H9 (cell line): ENCODE data around the gene GPS1. TPM values are rescaled to one million over a fixed set of nuclear protein-coding genes. Genes with fewer than 3 reads are reported as not detected.

Experiments
- DNase-seq: peaks from one replicate; pipeline ENCODE4 v3.0.0-alpha.2; 2017
- H2AFZ ChIP-seq: one replicate; pipeline ENCODE4 v1.6.1; 2013; ENCODE audit warnings: mild to moderate bottlenecking, low read length, control low read depth, moderate library complexity
- H2AK5ac ChIP-seq: 2 replicates; pipeline ENCODE4 v1.6.1; 2013; ENCODE audit warnings: low read length, control low read depth, mixed read lengths; ENCODE audit not compliant: insufficient read length
- H2BK120ac ChIP-seq: one replicate; pipeline ENCODE4 v1.6.1; 2013; ENCODE audit warnings: low read depth, mild to moderate bottlenecking, low read length, control low read depth, inconsistent platforms; ENCODE audit not compliant: poor library complexity, severe bottlenecking
- H2BK12ac ChIP-seq: 2 replicates; pipeline ENCODE4 v1.6.1; 2013; ENCODE audit warnings: low read length, control low read depth, mixed read lengths, low read depth; ENCODE audit not compliant: insufficient read length
- H2BK15ac ChIP-seq: 2 replicates; pipeline ENCODE4 v1.6.1; 2013; ENCODE audit warnings: low read depth, low read length, control low read depth
- H2BK20ac ChIP-seq: one replicate; pipeline ENCODE4 v1.6.1; 2013; ENCODE audit warnings: low read depth, mild to moderate bottlenecking, low read length, control low read depth, inconsistent platforms; ENCODE audit not compliant: poor library complexity, severe bottlenecking
- H2BK5ac ChIP-seq: 2 replicates; pipeline ENCODE4 v1.6.1; 2013; ENCODE audit warnings: low read length, control low read depth, mixed read lengths; ENCODE audit not compliant: insufficient read length
- H3K14ac ChIP-seq: 2 replicates; pipeline ENCODE4 v1.6.1; 2013; ENCODE audit warnings: low read length, control low read depth; ENCODE audit not compliant: insufficient read depth
- H3K18ac ChIP-seq: 2 replicates; pipeline ENCODE4 v1.6.1; 2013; ENCODE audit warnings: low read depth, mild to moderate bottlenecking, mixed read lengths, low read length, control low read depth; ENCODE audit not compliant: insufficient read length
- H3K23ac ChIP-seq: 2 replicates; pipeline ENCODE4 v1.6.1; 2013; ENCODE audit warnings: low read length, control low read depth, mixed read lengths, low read depth; ENCODE audit not compliant: insufficient read length
- H3K23me2 ChIP-seq: 2 replicates; pipeline ENCODE4 v1.6.1; 2013; ENCODE audit warnings: low read depth, mild to moderate bottlenecking, mixed read lengths, low read length, control low read depth; ENCODE audit not compliant: insufficient read length, poor library complexity, severe bottlenecking
- H3K27ac ChIP-seq: 2 replicates; pipeline ENCODE4 v1.5.1; 2013; ENCODE audit warnings: low read length, control low read depth, mixed read lengths, low read depth; ENCODE audit not compliant: insufficient read length
- H3K27me3 ChIP-seq: 2 replicates; pipeline ENCODE4 v1.6.1; 2013; ENCODE audit warnings: low read length, control low read depth, inconsistent platforms; ENCODE audit not compliant: insufficient read depth
- H3K4ac ChIP-seq: 2 replicates; pipeline ENCODE4 v1.6.1; 2013; ENCODE audit warnings: low read depth, mild to moderate bottlenecking, control low read depth, inconsistent platforms, low read length, moderate library complexity
- H3K4me1 ChIP-seq: 2 replicates; pipeline ENCODE4 v1.6.1; 2013; ENCODE audit warnings: low read length, control low read depth, inconsistent platforms; ENCODE audit not compliant: insufficient read depth
- H3K4me2 ChIP-seq: 2 replicates; pipeline ENCODE4 v1.6.1; 2013; ENCODE audit warnings: low read length, control low read depth, mixed read lengths; ENCODE audit not compliant: insufficient read length, insufficient read depth
- H3K56ac ChIP-seq: 2 replicates; pipeline ENCODE4 v1.6.1; 2013; ENCODE audit warnings: low read depth, mild to moderate bottlenecking, mixed read lengths, low read length, control low read depth; ENCODE audit not compliant: insufficient read length
- H3K79me1 ChIP-seq: 2 replicates; pipeline ENCODE4 v1.6.1; 2013; ENCODE audit warnings: low read depth, mild to moderate bottlenecking, moderate library complexity, low read length, control low read depth, inconsistent platforms; ENCODE audit not compliant: insufficient read depth, poor library complexity, severe bottlenecking
- H3K79me2 ChIP-seq: 2 replicates; pipeline ENCODE4 v1.6.1; 2013; ENCODE audit warnings: low read length, control low read depth, inconsistent platforms; ENCODE audit not compliant: insufficient read depth
- H3K9ac ChIP-seq: 2 replicates; pipeline ENCODE4 v1.6.1; 2013; ENCODE audit warnings: low read length, control low read depth, mixed read lengths; ENCODE audit not compliant: insufficient read length; ENCODE audit errors: extremely low read depth
- H3K9me3 ChIP-seq: one replicate; pipeline ENCODE4 v1.6.1; 2013; ENCODE audit warnings: low read depth, low read length, inconsistent platforms; ENCODE audit not compliant: control insufficient read depth
- H3T11ph ChIP-seq: one replicate; pipeline ENCODE4 v1.6.1; 2013; ENCODE audit warnings: mild to moderate bottlenecking, low read length, control low read depth, inconsistent platforms
- H4K20me1 ChIP-seq: one replicate; pipeline ENCODE4 v1.6.1; 2013; ENCODE audit not compliant: control insufficient read depth, insufficient read length, insufficient read depth
- H4K5ac ChIP-seq: 2 replicates; pipeline ENCODE4 v1.6.1; 2013; ENCODE audit warnings: low read depth, mild to moderate bottlenecking, mixed read lengths, low read length, control low read depth; ENCODE audit not compliant: insufficient read length
- H4K8ac ChIP-seq: replicated peaks from 2 replicates; pipeline ENCODE4 v1.6.1; 2013; ENCODE audit warnings: low read length, control low read depth, mixed read lengths, low read depth; ENCODE audit not compliant: insufficient read length
- H4K91ac ChIP-seq: 2 replicates; pipeline ENCODE4 v1.6.1; 2013; ENCODE audit warnings: low read depth, mild to moderate bottlenecking, moderate library complexity, mixed read lengths, low read length, control low read depth; ENCODE audit not compliant: insufficient read length
- H3K27ac Mint-ChIP-seq, 3 experiments: 2 replicates in 2 of 3; 3 replicates in 1 of 3; pipeline ENCODE4 v1.8.0; 2020 to 2021; ENCODE audit warnings: mixed read lengths in 3 of 3, mild to moderate bottlenecking in 1 of 3, moderate library complexity in 1 of 3
- H3K27me3 Mint-ChIP-seq: 2 replicates; pipeline ENCODE4 v1.8.0; 2021; ENCODE audit warnings: low read depth, mild to moderate bottlenecking, moderate library complexity, mixed read lengths
- H3K36me3 Mint-ChIP-seq, 3 experiments: 2 replicates in 2 of 3; 3 replicates in 1 of 3; pipeline ENCODE4 v1.8.0; 2020 to 2021; ENCODE audit warnings: low read depth in 3 of 3, mixed read lengths in 3 of 3; ENCODE audit not compliant: insufficient read depth in 1 of 3
- H3K4me1 Mint-ChIP-seq, 2 experiments: 2 replicates each; pipeline ENCODE4 v1.8.0; 2020; ENCODE audit warnings: mixed read lengths in 2 of 2
- H3K4me3 Mint-ChIP-seq, 2 experiments: 2 replicates in 1 of 2; 3 replicates in 1 of 2; pipeline ENCODE4 v1.8.0; 2020 to 2021; ENCODE audit warnings: mild to moderate bottlenecking in 2 of 2, mixed read lengths in 2 of 2, moderate library complexity in 1 of 2
- H3K9me3 Mint-ChIP-seq, 2 experiments: 2 replicates in 1 of 2; 3 replicates in 1 of 2; pipeline ENCODE4 v1.8.0; 2020; ENCODE audit warnings: mild to moderate bottlenecking in 2 of 2, mixed read lengths in 2 of 2, moderate library complexity in 1 of 2
- CTCF ChIP-seq: fragments of 200-600 bp; sonication (generic); conservative IDR thresholded peaks from 3 replicates; pipeline ENCODE4 v1.8.0; 2021; ENCODE audit warnings: antibody characterized with exemption, mild to moderate bottlenecking
- WGBS: extraction: QIAGEN DNeasy Blood & Tissue Kit; methylation state at CpG from one replicate; pipeline ENCODE4 v1.1.7; 2013; ENCODE audit warnings: missing lambda C conversion rate, low lambda C conversion rate, mixed read lengths; ENCODE audit not compliant: insufficient read length; ENCODE audit errors: extremely low coverage; 5-methylcytosine and 5-hydroxymethylcytosine counted together
- total RNA-seq: library from RNA; stranded (reverse); gene quantifications from 2 replicates; pipeline ENCODE4 v1.2.1, GENCODE V29; 2021

The GPS1 gene
- total RNA-seq, 1 experiment from 2014 or later = 164 TPM

- TF ChIP-seq CTCF = no peak
- Histone ChIP-seq H2BK12ac (no peak overlapping the region), H2BK15ac (no peak overlapping the region), H3K4ac (no peak overlapping the region), H3K79me2 (no peaks in the 10 kb centered on the region), H2AK5ac (no peak overlapping the region), H2BK20ac (no peak overlapping the region), H4K20me1 (no peaks in the 10 kb centered on the region), H3K23ac (no peak overlapping the region), H3K27ac (no peak overlapping the region), H3K4me1 (no peaks in the 10 kb centered on the region), H3K14ac (no peak overlapping the region), H2BK120ac (no peak overlapping the region), H4K8ac (no peak overlapping the region), H2AFZ (no peak overlapping the region), H3K9ac (no peak overlapping the region), H3K79me1 (no peaks in the 10 kb centered on the region), H3K23me2 (peaks cover 15% of the 10 kb centered on the region), H3K18ac (no peak overlapping the region), H3T11ph (no peak overlapping the region), H2BK5ac (no peak overlapping the region), H3K27me3 (no peaks in the 10 kb centered on the region), H4K91ac (no peak overlapping the region), H3K9me3 (no peaks in the 10 kb centered on the region), H3K4me2 (no peak overlapping the region), H4K5ac (no peak overlapping the region), H3K56ac (no peak overlapping the region)
- Mint-ChIP-seq H3K27ac (no peak overlapping the region), H3K36me3 (peaks cover 4 to 19% (median 16%) of the 10 kb centered on the region in 3 experiments), H3K4me1 (peaks cover 4 to 5% of the 10 kb centered on the region in 2 experiments), H3K4me3 (no peak overlapping the region), H3K9me3 (no peaks in the 10 kb centered on the region; a peak in 1 of 5 replicates), H3K27me3 (peaks cover 4% of the 10 kb centered on the region; the same call in 1 of the 2 replicates)
- no CpG with 5 or more reads among the region's 9 CpGs for WGBS
- no peak for DNase-seq
Observed at GRCh38 chr17:82062984-82063368, 11.3 kb downstream of the GPS1 start.
